Fibroblast of pulmonary artery (primary cell): ENCODE data around the gene ARAP3.

Experiments used
- DNase-seq: peaks from one replicate; pipeline ENCODE4 v3.0.0-alpha.2; 2010; ENCODE audit warnings: low read depth
- H3K4me3 ChIP-seq: replicated peaks from 2 replicates; pipeline ENCODE4 v1.5.1; 2011; ENCODE audit warnings: low read depth, mild to moderate bottlenecking, control low read depth, low read length, moderate library complexity
- TF ChIP-seq, protein P1 (sequence below): IDR thresholded peaks from 2 replicates; pipeline ENCODE4 v1.5.1; 2011; ENCODE audit warnings: mild to moderate bottlenecking, control low read depth, low read length, inconsistent platforms; ENCODE audit errors: missing control alignments

The ARAP3 gene

GRCh38 chr5:141609044-141609443 is 73.0 kb downstream of the ARAP3 start:
- H3K4me3 ChIP-seq, result no peak overlapping the region

DNA sequence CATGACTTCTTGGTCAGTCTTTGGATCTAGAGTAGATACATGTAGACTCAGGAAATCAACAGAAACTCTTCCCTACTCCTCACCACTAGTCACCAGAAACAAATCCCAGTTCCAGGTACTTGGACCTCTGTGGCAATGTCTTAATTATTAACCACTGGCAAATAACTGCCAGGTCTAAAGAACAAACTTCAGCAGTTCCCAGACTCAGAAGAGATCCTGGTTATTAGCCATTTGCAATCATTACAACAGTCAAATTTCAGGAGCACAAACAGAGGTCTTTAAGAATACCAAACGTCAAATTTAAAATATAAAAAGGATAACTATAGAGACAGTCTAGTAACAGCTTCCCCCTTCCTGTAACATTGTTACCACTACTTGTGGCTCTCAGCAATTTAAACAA is 73.5 kb downstream of the ARAP3 start:
- TF ChIP-seq, protein P1, sequence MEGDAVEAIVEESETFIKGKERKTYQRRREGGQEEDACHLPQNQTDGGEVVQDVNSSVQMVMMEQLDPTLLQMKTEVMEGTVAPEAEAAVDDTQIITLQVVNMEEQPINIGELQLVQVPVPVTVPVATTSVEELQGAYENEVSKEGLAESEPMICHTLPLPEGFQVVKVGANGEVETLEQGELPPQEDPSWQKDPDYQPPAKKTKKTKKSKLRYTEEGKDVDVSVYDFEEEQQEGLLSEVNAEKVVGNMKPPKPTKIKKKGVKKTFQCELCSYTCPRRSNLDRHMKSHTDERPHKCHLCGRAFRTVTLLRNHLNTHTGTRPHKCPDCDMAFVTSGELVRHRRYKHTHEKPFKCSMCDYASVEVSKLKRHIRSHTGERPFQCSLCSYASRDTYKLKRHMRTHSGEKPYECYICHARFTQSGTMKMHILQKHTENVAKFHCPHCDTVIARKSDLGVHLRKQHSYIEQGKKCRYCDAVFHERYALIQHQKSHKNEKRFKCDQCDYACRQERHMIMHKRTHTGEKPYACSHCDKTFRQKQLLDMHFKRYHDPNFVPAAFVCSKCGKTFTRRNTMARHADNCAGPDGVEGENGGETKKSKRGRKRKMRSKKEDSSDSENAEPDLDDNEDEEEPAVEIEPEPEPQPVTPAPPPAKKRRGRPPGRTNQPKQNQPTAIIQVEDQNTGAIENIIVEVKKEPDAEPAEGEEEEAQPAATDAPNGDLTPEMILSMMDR, result no peak
- no peak for DNase-seq
- no peak overlapping the region for H3K4me3 ChIP-seq

More at GRCh38 chr5:141609044-141609443, 73.0 kb downstream of the ARAP3 start:
- no peak for DNase-seq
- TF ChIP-seq, protein P1, result no peak

- no peak overlapping the region for H3K4me3 ChIP-seq
- no peak for DNase-seq
- TF ChIP-seq, protein P1, result no peak
Observed at GRCh38 chr5:141608046-141608445, 74.0 kb downstream of the ARAP3 start.

DNA sequence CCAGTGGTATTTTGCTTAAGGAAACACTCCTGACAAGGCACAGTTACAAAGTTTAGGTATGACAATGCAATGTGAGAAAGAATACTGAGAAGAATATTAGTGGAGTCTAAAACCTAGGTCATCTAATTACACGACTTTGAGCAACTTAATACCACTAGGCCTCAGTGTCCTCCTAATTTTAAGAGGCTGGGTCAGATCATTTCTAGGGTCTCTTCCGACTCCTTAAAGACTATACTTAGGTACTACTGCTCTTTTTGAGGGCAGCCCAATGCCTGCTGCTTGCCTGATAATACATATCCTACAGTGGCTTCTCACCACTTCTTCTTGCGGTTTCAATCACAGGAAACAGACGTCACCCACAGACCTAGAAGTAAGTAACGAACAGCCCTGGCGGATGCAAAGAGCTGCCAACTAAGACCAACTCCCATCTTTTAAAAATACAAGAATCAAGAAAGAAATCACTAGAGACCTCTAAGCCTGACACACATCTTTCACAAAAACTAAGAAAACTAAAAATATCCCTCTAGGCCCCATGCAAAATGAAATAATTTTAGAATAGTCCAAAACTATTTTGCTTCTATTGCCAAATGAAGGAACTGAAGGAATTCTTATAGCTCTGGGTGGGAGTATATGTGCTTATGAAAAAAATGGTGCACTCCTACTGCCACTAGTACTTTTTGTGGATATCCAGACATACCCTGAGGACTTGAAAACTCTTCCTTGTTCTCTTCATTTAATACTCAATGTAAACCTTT is 76.3 kb downstream of the ARAP3 start:
- H3K4me3 ChIP-seq, result no peak overlapping the region
- peak; percentile 89 for DNase-seq
- TF ChIP-seq, protein P1, result no peak

DNA sequence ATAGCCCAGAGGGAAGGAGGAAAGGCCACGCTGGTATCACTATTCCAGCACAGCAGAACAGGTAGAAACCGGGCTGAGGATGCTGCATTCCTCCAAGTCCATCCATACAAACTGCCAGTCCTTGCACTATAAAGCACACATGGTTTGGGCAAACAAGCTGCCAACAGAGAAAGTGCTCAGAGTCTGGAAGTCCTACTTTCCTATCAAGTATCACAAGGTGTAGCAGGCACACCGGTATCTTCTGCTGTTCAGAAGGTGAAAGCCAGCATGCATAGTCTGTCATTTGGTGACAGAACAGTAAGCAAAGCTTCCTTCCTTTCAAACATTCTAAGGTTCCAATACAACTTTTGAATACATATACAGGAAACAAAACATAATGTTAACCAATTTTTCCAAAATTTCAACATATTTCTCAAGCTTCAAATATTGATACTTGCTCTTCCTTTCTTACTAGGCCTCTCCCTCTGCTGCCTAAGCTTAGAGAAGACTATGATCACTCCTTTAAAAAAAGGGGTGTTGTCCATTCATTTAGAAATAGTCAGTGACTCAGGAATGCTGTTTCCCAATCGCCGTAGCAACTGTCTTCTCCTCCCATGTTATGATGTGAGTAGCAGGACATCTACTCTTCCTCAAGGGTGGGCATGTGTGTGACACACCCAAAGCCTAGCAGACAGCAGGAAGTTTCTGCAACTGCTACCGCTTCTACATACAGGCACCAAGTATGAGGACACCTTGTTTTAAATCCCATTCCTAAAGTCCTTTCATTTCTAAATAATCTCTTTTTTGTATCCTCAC is 77.9 kb downstream of the ARAP3 start:
- peak; percentile 96 for DNase-seq
- H3K4me3 ChIP-seq, result no peak overlapping the region
- TF ChIP-seq, protein P1, result no peak
